ENCODE results near the gene FAM50A.
"Not testable (repeated sequence)": the region's sequence is repeated elsewhere in the genome, so short reads cannot be mapped to it uniquely, and the experiment has no call there.

The FAM50A gene, protein sequence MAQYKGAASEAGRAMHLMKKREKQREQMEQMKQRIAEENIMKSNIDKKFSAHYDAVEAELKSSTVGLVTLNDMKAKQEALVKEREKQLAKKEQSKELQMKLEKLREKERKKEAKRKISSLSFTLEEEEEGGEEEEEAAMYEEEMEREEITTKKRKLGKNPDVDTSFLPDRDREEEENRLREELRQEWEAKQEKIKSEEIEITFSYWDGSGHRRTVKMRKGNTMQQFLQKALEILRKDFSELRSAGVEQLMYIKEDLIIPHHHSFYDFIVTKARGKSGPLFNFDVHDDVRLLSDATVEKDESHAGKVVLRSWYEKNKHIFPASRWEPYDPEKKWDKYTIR

DNA sequence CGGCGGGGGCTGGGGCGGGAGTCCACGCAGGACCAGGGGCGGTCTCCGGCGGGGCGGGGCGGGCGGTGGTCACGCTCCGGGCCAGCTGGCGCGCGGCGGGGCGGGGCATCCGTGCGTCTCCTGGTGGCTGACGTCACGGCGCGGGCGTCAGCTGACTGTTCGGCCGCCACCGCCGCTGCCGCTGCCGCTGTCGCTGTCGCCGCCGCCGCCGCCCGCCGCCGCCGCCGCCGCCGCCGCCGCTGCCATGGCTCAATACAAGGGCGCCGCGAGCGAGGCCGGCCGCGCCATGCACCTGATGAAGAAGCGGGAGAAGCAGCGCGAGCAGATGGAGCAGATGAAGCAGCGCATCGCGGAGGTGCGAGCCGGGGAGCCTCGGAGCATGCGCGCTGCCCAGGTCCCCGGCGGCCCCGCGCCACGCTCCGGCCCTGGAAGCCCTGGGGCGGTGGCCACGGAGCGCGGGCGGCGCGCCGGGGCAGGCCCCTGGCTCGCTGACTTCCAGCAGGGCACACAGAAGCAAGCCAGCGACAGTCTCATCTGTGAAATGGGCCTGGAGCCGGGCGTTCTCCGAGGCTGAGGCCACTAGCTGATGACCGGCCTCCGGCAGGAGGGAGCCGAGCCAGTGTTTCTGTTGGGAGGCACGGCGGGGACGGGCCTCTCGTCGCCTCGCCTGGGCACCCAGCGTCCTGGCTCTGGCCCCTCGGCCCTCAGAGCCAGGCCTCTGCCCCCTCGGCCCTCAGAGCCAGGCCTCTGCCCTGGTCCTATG, at the start of gene FAM50A:
FAM50A (plus strand) TSS at position 150 of the 763 bp plus-strand sequence; CDS start at position 245, 95 bp downstream.
- DNase-seq = peak; percentile 76

DNA sequence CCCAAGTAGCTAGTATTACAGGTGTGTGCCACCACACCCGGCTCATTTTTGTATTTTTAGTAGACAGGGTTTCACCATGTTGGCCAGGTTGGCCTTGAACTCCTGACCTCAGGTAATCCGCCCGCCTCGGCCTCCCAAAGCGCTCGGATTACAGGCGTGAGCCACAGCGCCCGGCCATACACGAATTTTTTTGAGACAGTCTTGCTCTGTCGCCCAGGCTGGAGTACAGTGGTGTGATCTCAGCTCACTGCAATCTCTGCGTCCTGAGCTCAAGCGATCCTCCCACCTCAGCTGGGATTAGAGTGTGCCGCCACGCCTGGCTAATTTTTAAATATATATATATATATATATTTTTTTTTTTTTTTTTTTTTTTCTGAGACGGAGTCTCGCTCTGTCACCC, 47.6 kb upstream of the FAM50A start:
- not testable (repeated sequence) for DNase-seq

DNA sequence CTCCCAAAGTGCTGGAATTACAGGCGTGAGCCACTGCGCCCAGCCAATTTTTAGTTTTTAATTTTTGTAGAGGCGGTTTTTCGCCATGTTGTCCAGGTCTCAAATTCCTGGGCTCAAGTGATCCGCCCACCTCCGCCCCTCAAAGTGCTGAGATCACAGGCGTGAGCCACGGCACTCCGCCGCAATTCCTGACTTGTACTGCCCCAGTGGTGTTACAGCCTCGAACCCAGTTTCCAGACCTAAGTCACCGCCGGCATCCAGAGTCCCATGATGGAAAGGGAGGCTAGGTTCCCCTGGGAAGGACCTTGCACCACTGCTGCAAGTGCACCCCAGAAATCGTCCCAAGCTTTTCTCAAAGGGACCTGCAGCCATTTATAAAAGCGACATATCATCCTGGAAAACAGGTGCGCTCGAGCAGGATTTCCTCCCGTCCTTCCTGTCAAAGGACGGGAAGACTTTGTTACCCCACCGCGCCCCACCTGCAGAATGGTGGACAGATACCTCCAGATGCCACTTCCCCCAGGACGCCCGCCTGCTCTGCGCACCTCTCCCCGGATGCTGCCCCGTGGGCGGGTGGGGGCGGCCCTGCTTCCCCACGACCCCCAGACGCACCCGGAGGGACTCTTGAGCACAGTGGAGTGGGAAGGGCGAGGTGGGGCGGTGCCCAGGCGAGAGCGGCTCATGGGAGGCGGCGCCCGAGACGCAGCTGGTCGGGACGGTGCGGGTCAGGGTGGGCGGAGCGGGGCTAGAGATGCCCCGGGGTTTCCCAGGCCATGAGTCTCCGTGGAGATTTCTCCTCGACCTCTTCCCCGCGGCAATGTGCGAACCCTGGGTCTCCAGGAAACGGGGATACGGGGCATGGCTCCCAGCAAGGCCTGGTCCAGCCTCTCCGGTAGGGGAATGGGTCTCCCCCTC, 46.7 kb upstream of the FAM50A start:
- DNase-seq = peak; percentile 58

DNA sequence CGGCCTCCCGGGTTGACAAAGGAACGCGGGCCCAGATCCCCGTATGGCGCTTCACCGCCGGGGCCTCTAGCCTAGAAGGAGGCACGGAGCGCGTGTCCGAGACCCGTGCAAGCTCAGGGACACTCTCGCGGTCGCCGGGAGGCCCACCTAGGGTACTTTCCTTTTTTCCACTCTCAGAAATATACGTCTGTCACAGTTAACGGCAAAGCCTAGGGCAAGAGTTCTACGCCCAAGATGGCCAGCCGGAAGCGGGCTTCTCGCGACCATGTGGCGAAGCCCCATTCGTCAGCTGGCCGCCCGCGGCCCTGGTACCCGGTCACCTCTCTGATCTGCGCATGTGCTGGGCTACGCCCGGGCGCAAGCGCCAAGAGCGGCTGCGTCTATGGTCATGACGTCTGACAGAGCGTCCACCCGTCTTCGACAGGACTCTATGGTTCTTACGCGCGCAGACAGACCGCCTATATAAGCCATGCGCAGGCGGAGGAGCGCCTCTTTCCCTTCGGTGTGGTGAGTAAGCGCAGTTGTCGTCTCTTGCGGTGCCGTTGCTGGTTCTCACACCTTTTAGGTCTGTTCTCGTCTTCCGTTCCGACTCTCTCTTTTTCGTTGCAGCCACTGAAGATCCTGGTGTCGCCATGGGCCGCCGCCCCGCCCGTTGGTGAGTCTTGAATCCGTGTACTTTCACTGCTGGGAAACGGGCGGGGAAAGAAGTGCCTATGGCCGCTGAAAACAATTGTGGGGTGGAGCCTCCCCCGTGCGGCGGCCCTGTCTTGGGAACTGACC, 45.9 kb upstream of the FAM50A start, which contains the start of gene RPL10:
RPL10 (plus strand) TSS at position 490 of the 780 bp plus-strand sequence; CDS start at position 633, 143 bp downstream.
- peak; percentile 99 for DNase-seq

DNA sequence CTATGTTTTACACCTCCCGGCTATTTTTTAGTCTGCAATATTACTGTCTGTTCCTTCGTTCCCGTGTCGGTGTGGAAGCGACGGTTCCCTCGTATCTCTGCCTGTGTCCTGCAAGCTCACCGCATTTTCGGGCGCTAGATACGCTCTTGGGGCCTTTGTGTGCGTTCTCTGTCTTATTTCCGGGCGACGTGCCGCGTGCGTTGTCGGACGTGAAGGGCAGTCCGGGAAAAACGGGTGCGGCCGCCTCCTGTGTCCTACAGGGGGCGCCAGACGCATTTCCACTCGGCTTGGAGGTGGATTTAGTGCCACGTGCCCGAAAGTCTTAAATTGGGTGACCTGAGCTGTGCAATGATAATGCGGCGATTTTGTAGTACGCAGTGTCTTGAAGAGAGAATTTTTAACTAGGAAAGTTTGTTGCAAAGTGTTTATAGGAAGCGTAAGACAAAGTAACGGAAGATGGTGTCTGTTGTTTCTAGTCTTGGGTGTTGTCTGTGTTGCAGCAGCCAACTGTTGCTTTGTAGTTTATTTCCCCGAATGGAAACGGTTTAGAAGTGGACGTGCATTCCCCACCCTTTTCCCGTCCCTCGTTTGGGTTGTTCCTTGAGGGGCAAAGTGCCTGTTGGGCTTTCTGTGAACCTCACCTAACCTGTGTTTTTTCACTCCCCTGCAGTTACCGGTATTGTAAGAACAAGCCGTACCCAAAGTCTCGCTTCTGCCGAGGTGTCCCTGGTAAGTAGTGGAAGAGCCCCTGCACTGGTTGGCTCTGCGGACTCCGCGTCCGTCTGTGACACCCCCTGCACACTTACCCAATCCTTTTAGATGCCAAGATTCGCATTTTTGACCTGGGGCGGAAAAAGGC, 45.0 kb upstream of the FAM50A start:
- DNase-seq = peak; percentile 85

DNA sequence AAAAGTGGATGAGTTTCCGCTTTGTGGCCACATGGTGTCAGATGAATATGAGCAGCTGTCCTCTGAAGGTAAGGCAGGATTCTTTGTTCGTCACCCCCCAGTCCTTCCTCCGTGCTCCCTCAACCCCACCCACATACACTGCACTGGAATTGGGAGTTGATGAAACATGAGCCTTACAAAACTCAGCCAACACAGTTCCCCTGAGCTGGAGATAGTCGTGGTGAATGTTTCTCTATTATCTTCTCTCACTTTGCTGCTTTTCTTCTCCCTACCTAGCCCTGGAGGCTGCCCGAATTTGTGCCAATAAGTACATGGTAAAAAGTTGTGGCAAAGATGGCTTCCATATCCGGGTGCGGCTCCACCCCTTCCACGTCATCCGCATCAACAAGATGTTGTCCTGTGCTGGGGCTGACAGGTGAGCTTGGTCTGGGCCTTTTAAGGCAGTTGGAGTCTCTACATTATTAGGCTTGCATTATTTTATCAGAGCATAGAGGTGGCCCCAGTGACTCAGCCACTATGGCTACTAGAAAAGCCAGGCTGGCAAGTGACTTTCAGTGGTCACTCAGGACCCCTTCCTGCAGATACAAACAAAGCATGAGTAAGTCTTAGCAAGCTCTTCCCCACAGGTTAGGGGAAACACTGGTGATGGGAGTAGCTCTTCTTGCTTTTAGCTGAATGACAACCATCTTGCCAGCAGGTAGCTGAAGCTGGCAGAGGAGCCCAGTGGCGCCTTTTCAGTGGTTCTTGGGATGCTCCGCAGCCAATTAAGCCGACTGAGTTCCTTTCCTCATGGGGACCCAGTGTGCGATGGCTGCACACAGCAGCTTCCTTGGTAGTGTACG, 44.2 kb upstream of the FAM50A start:
- no peak for DNase-seq

DNA sequence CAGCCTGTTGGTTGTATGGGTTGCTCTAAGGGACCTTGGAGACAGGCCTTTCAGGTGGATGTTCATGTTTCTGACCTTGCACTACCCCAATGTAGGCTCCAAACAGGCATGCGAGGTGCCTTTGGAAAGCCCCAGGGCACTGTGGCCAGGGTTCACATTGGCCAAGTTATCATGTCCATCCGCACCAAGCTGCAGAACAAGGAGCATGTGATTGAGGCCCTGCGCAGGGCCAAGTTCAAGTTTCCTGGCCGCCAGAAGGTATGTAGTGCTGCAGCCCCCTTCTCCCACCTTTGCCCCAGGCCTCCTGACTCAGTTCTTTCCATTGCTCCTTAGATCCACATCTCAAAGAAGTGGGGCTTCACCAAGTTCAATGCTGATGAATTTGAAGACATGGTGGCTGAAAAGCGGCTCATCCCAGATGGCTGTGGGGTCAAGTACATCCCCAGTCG, 43.5 kb upstream of the FAM50A start:
- DNase-seq = not testable (repeated sequence)

DNA sequence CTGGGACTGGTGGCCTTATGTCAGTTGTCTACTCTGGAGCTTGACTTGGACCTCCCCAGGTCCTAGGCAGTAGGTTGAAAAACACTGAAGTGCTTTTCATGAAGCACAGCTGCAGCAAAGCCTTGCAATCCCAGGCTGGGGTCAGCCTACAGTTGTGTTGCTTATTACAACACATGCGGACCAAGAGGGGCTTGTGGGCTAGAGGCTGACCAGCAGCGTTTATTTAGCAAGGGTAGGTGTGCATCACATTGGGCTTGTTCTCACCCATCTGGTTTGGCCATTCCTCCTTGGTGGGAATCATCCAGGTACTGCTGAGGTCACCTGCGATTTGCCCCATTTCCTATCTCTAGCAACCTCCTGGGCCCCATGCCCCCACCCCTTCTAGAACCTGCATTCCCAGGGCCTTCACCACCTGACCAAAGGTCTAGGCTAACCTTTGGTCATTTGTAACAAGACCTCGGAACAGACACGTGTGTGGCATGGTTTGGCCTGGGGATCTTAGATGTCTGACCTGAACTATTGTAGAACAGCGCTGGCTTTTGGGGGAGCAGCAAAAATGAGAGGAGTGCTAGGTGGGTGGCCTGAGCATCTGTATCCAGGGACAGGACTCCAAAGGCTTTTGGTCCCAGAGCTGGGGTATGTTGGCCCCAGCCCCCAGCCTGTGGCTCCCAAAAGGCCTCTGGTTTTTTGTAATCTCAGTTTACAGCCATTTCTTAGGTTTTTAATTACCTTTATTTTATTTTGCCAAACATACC, 42.7 kb upstream of the FAM50A start:
- DNase-seq = no peak

DNA sequence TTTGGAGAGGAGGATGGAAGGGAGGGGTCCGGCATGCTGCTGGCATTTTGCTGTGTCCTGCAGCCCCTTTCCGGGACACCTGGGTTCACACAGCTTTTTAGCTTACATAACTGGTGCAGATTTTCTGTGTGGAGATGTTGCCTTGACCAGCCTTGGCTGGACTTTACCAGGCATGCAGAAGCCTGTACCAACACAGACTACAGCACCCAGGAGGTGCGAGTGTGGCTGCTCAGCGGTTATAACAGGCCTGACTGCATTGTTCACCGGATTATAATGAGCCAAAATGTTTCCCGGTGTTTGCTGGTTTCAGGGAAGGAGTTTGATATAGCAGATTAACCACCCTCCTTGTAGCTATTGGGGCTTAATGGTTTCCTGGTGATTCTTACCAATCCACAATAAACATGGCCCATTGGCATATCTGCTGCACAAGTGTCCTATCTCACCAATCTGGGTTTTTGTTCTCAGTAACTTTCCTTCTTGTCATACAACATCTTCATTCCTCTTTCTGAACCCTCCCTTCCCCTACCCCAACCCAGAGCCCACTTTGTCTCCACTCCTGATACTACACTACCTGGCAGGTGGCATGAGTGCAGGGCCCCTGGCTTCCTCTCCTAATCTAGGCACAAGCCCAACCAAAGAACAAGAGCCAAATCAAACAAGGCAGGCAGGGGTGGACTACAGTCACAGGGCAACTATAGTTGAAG, 41.9 kb upstream of the FAM50A start:
- DNase-seq = no peak

DNA sequence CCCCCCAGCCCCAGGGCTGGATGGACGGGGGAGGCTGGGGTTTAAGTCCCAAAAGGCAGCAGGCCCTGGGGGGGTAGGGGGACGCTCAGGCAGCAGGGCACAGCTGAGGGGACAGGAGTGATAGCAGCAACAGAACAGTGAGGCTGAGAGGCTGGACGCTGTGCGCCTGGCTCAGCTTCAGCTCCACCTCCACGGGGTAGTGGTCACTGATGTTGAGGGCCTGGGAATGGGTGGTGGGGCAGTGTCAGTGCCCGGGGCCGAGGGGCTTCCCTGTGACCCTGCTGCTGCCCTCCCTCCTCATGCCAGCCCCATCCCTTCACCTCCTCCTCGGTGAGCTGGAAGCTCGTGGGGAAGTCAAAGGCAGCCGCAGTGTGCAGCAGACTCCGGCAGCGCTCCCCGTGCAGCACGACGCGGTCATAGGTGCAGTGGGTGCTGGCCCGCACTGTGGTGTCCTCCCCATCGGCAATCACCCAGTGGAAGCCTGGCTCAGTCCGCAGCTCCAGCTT, 41.3 kb upstream of the FAM50A start:
- no peak for DNase-seq

DNA sequence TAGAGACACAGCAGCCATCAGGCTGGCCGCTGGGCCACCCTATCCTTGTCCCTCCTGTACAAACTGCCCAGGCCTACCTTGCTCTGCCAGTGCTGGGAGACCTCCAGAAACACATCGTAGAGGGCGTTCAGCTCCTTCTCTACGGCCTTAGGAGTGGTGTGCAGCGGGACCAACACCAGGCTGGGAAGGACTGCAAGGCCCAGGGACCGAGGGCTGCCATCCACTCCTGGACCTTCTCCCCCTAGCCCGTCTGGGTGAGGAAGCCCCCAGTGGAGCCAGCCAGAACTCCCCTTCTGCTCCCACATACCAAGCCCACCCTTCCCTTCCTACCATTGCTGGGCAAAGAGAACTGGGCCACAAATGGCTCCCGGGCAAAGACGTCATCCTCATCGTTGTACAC, 40.7 kb upstream of the FAM50A start:
- no peak for DNase-seq

DNA sequence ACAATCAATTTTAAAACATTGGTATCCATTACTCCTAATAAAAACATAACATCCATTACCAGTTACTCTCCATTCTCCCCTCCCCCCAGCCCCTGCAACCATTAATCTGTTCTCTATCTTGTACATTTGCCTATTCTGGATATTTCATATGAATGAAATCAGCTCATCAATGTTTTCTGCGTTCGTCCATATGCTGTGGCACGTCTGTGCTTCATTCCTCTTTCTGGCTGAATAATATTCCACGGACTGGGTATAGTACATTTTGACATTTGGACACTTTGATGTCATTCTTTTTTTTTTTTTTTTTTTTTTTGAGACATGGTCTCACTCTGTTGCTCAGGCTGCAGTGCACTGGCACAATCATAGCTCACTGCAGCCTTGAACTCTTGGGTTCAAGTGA, 40.1 kb upstream of the FAM50A start:
- no peak for DNase-seq

DNA sequence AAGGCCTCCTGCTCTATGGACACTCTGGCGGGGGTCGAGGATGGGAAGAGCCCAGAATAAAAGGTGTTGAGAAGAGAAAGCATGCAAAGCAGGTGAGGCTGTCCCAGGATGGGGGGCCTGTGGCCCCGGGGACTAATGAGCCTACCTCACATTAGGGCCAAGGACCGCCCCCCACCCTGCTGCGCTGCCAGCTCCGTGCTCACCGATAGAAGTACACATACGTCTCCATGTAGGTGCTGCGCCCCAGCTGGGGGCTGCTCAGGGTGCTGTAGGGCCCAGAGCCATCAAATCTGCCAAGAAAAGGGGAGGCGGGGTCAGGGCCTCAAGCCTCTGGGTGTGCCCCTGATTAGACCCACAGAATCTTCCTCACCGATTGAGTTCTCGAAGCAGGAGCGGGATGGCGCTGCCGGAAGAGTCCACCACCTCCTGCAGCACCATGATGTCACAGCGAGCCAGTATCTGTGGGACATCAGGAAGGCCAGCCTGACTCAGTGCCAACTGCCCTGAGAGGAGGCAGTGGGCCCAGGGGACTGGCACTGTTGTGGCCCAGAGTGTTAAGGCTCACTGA, 39.2 kb upstream of the FAM50A start:
- DNase-seq = no peak

DNA sequence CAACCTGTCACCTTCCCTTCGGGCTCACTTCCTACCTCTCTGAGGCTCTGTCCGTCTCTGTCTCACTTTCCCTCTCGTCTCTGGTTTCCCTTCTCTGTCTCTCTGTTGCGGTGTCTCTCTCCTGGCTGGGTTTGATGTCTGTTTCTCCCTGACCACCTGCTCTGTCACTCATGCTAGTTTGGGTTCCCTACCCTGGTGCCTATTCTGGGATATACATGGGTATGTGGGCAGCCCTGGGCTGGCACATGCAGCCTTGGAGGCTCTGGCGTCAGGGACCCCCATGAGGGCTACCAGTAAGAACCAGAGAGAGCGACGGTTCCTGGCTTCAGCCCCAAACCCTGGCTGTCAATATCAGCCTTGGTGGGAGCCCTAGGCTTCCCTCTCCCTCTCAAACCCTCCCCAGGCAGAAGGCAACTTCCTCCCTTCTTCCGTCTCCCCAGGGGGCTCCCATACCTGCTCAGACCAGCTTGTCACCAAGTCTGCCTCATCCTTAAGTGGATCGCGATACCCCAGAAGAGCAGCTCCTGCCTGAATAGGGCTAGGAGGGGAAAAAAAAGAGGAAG, 35.2 kb upstream of the FAM50A start:
- DNase-seq = no peak

DNA sequence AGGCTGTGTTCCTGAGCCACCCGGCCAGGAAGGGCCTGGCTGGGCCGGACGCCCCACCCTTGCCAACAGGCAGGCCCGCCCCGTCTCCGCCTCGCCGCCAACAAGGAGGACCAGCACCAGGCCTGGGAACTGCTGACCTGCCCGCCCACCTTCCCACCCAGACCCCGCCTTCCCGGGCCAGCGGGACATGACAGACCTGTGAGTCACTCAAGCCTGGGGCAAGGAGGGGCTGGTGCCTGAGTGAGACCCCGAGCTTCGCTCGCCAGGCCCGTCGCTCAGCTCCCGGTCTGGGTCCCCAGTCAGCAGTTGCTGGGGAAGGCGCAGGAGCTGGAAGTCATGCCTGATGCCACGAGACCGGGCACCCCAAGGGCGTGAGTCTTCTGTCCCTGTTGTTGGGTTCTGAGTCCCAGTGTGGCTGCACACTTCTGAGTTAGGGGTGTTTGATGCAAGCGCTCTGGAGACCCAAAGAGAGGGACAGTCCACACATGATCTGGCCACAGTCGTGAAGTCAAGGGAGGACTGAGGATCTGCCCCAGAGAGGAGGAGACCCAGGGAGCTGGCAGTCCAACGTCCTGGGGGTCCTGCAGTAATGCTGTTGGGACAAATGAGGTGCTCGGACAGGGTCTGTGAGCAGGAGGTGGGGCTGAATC, 34.6 kb upstream of the FAM50A start, which contains the start of gene DNASE1L1:
DNASE1L1 (minus strand) TSS at position 33 of the 650 bp plus-strand sequence. CDS start 3,686 bp downstream, outside the sequence.
- DNase-seq = no peak

DNA sequence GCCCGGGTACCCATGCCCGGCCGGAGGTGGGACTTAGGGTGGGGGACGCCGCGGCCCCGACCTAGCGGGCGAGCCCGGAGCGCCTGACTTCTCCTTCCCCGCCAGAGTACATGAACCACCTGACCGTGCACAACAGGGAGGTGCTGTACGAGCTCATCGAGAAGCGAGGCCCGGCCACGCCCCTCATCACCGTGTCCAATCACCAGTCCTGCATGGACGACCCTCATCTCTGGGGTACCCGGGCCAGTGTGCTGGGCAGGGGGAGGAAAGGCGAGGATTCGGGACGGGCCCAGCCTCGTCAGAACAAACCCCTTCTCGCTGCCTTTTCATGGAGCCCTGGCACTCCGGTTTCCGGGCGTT, 32.0 kb upstream of the FAM50A start:
- peak; percentile 87 for DNase-seq

DNA sequence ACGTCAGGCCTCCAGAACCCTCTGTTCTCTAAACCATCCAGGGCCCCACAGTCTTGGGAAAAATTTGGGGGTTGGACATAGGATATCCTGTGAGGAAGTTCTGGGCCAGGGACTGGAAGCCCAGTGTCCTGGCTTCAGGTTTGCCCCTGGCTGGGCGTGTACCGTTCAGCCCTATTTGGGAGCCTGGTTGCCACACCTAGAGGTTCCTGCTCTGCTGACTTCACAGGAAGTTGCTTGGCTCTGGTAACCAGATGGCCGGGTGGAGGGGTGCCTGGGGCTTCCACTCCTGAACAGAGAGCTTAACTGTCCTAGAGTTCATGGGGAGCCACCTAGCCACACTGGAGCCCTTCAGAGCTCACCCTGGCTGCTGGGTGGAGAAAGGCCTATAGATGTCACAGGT, 31.5 kb upstream of the FAM50A start:
- no peak for DNase-seq
